Esophagus squamous epithelium (tissue), 5 donors: Measurements from ENCODE around the gene TWIST1. TPM values are rescaled to one million over a fixed set of nuclear protein-coding genes. Genes with fewer than 3 reads are reported as not detected.

Experiments
- DNase-seq: peaks from one replicate; lab custom pipeline; 2025; lab: John Stamatoyannopoulos, UW
- H3K27ac ChIP-seq, 4 donors: fragments of 200-600 bp; sonication (generic); one replicate each; pipeline ENCODE4 v1.5.1; 2016 to 2019; ENCODE audit warnings: mild to moderate bottlenecking in 1 of 4
- H3K27me3 ChIP-seq, 4 donors: fragments of 200-600 bp; sonication (generic); 1 replicate in 3 of 4; 2 replicates in 1 of 4; pipeline versions ENCODE4 v1.5.1 to v1.6.0; 2017 to 2021; ENCODE audit warnings: antibody characterized with exemption in 1 of 4
- H3K36me3 ChIP-seq, 3 donors: fragments of 200-600 bp; sonication (generic); one replicate each; pipeline ENCODE4 v1.5.1; 2016 to 2019
- H3K4me1 ChIP-seq, 3 donors: fragments of 200-600 bp; sonication (generic); one replicate each; pipeline ENCODE4 v1.5.1; 2017 to 2019
- H3K4me3 ChIP-seq, 4 donors: fragments of 200-600 bp; sonication (generic); 1 replicate in 3 of 4; 2 replicates in 1 of 4; pipeline ENCODE4 v1.5.1; 2016 to 2019; ENCODE audit warnings: mild to moderate bottlenecking in 2 of 4, moderate library complexity in 1 of 4
- H3K9me3 ChIP-seq, 3 donors: fragments of 200-600 bp; sonication (generic); one replicate each; pipeline ENCODE4 v1.5.1; 2016 to 2019
- POLR2A ChIP-seq, 4 donors: fragments of 450-650 bp; IDR thresholded peaks; one replicate each; pipeline ENCODE4 v1.6.1; 2017; ENCODE audit warnings: antibody characterized with exemption in 4 of 4, mild to moderate bottlenecking in 4 of 4, moderate library complexity in 3 of 4
- WGBS, 2 donors: methylation state at CpG; one replicate each; pipeline ENCODE4 v1.1.5; 2018; 5-methylcytosine and 5-hydroxymethylcytosine counted together
- intact Hi-C: fragments of 100-400 bp; cut with DNase I; formaldehyde crosslinking; loops from one replicate; pipeline ENCODE4 v1.15.0; 2022
- total RNA-seq, 4 donors: library from RNA; depleted of rRNA; stranded (reverse); fragments of >200 nt; gene quantifications; one replicate each; pipeline ENCODE4 v1.1.0, GENCODE V29; 2016
- TF ChIP-seq, protein P1 (sequence below), 6 experiments: fragments of 450-650 bp in 4 of 6; fragments of 200-600 bp in 2 of 6; sonication (generic) in 2 of 6; IDR thresholded peaks; one replicate each; pipeline ENCODE4 v1.5.1; 2016 to 2019; ENCODE audit warnings: antibody characterized with exemption in 6 of 6, mild to moderate bottlenecking in 4 of 6, moderate library complexity in 4 of 6
- donor health status: DM: yes; HTN: yes; CAD: no.

The TWIST1 gene
- total RNA-seq, 4 donors from 2014 or later, result 2.5 to 20.0 (median 8.0) TPM; not detected in 1

DNA sequence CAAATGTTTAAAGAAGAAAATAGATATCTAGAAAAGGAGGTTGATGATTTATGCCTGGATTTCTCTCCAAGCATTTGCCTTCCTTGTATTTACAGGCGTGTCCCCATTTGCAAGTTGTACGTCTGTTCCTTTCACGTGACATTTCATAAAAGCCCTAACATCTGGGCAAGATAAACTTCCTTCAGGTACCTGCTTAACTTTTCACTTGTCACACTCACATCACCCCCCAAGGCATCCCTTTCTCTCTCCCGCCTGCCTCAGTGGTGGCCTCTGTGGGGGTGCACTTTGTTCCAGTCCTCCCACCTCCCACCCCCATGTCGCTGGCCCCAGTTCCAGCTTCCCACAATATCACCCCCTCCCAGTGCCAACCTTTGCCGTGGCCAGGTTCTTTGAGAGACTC lies 6.7 kb downstream of the TWIST1 start:
- H3K4me3 ChIP-seq, result peak overlapping the region in 3 of 4 donors; percentile 16 to 77 (median 61)

DNA sequence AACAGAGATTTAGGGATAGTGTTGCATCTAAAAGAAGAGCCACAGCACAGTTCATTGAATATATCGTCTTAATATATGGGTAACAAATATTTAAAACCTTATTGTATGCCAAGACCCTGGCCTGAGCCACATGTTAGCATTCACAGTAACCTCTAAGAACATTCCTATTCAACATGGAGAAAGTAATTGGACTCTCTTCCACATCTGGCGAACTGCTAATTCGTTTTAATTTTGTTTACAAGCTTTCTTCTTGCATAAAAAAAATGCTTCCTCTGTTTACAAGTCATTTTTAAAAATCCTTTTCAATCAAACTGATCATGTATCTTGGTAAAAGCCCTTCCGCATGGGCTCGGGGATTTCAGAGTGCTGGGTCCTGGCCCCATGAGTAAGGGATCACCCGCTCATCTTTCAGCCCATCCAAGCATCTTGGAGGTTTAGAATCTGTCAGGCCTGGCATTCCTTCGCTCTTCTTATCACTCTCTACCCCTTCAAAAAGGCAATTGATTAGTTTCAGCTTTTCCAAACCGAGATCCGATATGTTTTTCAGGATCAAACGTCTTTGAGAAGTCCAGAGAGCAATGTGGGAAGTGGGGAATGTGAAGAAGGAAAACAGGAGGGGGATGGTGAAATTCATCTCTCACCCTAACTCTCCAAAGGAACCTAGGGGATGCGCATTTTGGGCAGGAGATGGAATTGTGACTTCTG lies 7.3 kb downstream of the TWIST1 start:
- Histone ChIP-seq H3K4me3 (peak overlapping the region in 1 of 4 donors; percentile 3), H3K27me3 (peaks cover 5 to 100% (median 32%) of the 10 kb centered on the region in 4 donors), H3K36me3 (no peaks in the 10 kb centered on the region), H3K27ac (peak overlapping the region; percentile 10 to 91 (median 84)), H3K9me3 (no peaks in the 10 kb centered on the region), H3K4me1 (peaks cover 0 to 30% (median 19%) of the 10 kb centered on the region in 3 donors)
- TF ChIP-seq, protein P1, sequence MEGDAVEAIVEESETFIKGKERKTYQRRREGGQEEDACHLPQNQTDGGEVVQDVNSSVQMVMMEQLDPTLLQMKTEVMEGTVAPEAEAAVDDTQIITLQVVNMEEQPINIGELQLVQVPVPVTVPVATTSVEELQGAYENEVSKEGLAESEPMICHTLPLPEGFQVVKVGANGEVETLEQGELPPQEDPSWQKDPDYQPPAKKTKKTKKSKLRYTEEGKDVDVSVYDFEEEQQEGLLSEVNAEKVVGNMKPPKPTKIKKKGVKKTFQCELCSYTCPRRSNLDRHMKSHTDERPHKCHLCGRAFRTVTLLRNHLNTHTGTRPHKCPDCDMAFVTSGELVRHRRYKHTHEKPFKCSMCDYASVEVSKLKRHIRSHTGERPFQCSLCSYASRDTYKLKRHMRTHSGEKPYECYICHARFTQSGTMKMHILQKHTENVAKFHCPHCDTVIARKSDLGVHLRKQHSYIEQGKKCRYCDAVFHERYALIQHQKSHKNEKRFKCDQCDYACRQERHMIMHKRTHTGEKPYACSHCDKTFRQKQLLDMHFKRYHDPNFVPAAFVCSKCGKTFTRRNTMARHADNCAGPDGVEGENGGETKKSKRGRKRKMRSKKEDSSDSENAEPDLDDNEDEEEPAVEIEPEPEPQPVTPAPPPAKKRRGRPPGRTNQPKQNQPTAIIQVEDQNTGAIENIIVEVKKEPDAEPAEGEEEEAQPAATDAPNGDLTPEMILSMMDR (IDR thresholded peaks at IDR 0.05), result no peak
- no peak for TF ChIP-seq POLR2A (IDR thresholded peaks at IDR 0.05)
- intact Hi-C loops, result no loop called here
- WGBS, 2 donors, result 24 to 28% methylated on average over 11 of the region's 11 CpGs
- DNase-seq, result no peak

More for the DNA sequence above, 6.7 kb downstream of the TWIST1 start:
- peaks cover 0 to 31% (median 19%) of the 10 kb centered on the region in 3 donors for H3K4me1 ChIP-seq
- DNase-seq, result no peak
- no peaks in the 10 kb centered on the region for H3K9me3 ChIP-seq
- no peak for TF ChIP-seq POLR2A (IDR thresholded peaks at IDR 0.05)
- TF ChIP-seq, protein P1 (IDR thresholded peaks at IDR 0.05), result no peak
- WGBS, 2 donors, result 12 to 15% methylated on average over 6 of the region's 6 CpGs
- H3K36me3 ChIP-seq, result no peaks in the 10 kb centered on the region
- intact Hi-C loops, result no loop called here
- peak overlapping the region; percentile 10 to 91 (median 84) for H3K27ac ChIP-seq
- peaks cover 5 to 100% (median 33%) of the 10 kb centered on the region in 4 donors for H3K27me3 ChIP-seq

DNA sequence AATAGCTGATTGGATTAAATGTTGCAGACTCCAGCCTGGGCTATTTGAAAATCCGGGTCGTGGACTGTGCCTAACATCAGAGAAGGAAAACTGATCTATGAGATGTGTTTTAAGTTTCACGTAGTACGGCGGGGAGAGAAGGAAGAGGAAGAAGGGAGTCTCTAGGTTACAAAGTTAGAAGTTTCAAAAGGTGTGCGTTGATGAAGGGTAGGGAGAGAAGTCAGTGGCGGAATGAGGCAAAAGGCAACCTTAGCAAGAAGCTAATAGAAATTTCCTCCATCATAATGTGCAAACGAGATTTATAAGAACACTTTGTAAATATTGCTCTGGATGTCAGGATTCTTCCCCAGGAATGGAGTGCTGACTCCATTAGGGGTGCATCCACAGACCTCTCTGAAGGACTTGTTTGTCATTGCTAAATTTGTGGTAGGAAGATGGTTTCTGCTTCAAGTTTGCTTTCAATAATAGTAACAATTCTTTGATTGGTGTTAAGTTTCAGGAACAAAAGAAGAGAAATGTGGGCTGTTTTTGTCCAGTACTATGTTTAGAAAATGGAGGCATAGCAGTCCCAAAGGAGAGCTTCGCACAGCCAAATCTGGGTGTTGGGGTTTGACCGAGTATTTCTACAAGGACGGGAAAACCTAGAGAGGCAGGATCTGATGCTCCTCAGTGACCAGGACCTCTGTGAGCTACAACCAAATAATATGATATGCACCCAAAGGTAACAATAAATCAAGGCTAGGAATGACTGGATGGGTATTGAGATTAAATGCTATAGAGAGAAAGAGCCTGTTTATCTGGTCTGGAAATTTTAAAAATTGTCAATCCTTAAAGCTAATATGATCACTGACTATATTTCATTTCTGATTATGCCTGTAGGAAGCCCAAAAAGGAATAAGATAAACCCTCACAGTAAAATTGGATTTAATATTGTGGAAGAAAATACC lies 8.2 kb downstream of the TWIST1 start:
- TF ChIP-seq, protein P1 (IDR thresholded peaks at IDR 0.05), result no peak
- no peak for TF ChIP-seq POLR2A (IDR thresholded peaks at IDR 0.05)
- intact Hi-C loops, result no loop called here
- WGBS, 2 donors, result 39% methylated on average over 11 of the region's 11 CpGs

DNA sequence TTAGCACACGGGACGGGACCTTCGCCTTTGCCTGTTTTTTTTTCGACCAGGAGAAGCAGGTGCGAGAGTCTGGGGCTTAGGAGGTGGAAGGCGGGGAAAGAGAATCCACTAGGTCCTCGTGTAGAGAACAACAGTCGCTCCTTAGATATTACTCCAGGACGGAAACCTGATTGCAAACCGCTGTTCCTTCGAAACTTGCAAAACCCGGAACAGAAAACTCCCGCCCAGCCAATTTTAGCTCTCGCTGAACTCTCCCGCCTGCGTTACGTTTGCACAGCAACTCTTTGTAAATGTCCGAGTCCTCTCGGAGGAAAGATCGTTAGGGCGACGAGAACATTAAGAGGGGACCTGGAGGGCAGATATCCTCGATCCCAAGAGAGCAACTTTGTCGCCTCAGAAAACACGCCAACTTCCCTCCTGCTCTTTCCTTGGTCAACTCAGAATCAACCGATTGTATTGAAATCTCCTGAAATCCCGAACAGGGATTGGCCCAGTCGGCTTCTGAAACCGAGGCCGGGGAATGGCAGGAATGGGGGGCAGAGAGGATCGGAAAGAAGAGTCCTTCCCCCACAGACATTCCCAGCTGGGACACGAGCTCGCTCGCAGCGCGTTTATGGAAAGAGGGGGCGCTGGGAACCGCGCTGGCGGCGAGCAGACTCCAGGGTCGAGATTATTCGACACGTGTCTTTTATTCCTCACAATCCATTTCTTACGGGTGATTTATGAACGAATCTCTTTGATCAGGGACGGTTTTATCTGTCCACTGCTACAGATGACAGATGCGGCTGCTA lies 9.9 kb downstream of the TWIST1 start:
- no peak for DNase-seq
- Histone ChIP-seq H3K27me3 (peaks cover 5 to 100% (median 25%) of the 10 kb centered on the region in 4 donors), H3K4me3 (peak overlapping the region; percentile 16 to 58 (median 44)), H3K36me3 (no peaks in the 10 kb centered on the region), H3K27ac (peak overlapping the region; percentile 67 to 91 (median 84)), H3K4me1 (peaks cover 0 to 29% (median 19%) of the 10 kb centered on the region in 3 donors), H3K9me3 (no peaks in the 10 kb centered on the region)
- intact Hi-C loops, result no loop called here
- WGBS, 2 donors, result 5 to 7% methylated on average over 34 to 44 of the region's 48 CpGs
- TF ChIP-seq POLR2A (IDR thresholded peaks at IDR 0.05), result peak in 2 of 4 donors; percentile 26 to 38
- TF ChIP-seq, protein P1 (IDR thresholded peaks at IDR 0.05), result no peak

More for the DNA sequence above, 8.2 kb downstream of the TWIST1 start:
- peak overlapping the region in 2 of 4 donors; percentile 45 to 58 for H3K4me3 ChIP-seq
- peaks cover 0 to 30% (median 19%) of the 10 kb centered on the region in 3 donors for H3K4me1 ChIP-seq
- peaks cover 5 to 100% (median 28%) of the 10 kb centered on the region in 4 donors for H3K27me3 ChIP-seq
- H3K9me3 ChIP-seq, result no peaks in the 10 kb centered on the region
- no peak for DNase-seq
- no peaks in the 10 kb centered on the region for H3K36me3 ChIP-seq
- H3K27ac ChIP-seq, result peak overlapping the region; percentile 10 to 91 (median 84)
